ENCODE data around the gene SMG6. TPM values are rescaled to one million over a fixed set of nuclear protein-coding genes. Genes with fewer than 3 reads are reported as not detected.

The SMG6 gene
- total and polyA plus RNA-seq, 2 of the 13 experiments (the other 11 are each of a cell fraction or from before 2014, with no cell fraction given) = 4.6 to 14.6 TPM

DNA sequence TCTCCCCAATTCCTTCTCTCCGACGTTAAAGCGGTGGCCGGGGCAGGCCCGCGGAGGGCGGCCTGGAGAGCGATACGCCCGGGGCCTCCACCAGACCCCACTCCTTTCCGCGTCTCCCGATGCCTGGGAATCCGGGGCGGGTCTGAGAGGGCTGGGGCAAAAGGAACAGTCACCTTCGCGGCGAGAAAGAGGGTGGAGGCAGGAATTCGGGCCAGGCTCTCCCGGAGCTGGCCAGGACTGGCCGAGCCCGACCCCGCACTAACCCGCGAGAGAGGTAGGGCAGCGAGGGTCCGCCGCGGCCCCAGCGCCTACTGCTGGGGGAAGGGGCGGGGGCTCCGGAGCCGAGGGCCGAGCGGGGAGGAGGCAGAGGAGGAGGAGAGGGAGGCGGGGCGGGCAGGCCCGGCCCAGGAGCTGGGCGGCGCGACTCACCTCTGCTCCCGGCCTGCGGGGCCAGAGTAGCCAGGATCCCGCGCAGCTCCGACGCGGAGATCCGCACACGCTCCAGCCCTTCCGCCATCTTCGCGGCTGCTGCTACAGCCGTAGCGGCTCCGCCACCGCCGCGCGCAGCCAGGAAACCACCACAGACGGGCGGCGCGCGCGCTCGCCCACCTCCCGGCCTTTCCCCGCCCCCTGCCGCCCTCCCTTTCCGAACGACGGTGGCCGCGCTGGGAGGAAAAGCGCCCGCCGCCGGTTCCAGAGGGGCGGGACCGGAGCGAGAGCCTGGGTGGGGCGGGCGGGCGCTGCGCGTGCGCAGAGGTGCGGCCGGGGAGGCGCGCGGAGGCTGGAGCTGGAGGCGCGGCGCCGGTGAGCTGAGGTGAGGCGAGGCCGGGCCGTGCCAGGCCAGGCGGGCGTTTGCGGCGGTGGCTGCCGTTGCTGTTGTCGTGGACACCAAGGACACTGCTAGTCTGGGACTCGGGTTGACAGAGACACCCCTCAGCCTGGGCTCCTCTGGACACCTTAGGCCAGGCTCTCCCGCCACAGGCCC lies at the start of gene SMG6, which contains the start of gene SRR (continued):
- TF ChIP-seq ZNF83 (CRISPR knock-in tag; IDR thresholded peaks at IDR 0.05; ENCODE audit: borderline replicate concordance) (0 out of 2 replicates have a peak, but pooled peaks have one; percentile 72), HNF1B (CRISPR knock-in tag; IDR thresholded peaks at IDR 0.05) (0 out of 2 replicates have a peak, but pooled peaks have one; percentile 35), TFDP1 (CRISPR knock-in tag; IDR thresholded peaks at IDR 0.05; ENCODE audit: borderline replicate concordance) (peak; percentile 54; the same call in 1 of the 2 replicates), ZNF674 (CRISPR knock-in tag; IDR thresholded peaks at IDR 0.05; ENCODE audit: low read depth) (0 out of 2 replicates have a peak, but pooled peaks have one; percentile 85), ZNF234 (CRISPR knock-in tag; conservative IDR thresholded peaks at IDR 0.05) (peak; percentile 88), ZNF205 (CRISPR knock-in tag; IDR thresholded peaks at IDR 0.05) (peak; percentile 7; the same call in 1 of the 2 replicates), SYNCRIP (IDR thresholded peaks at IDR 0.05; ENCODE audit: insufficient read depth, low read depth, low read length) (no peak), ZBTB40 (IDR thresholded peaks at IDR 0.05) (no peak), ZBTB40 (CRISPR knock-in tag; IDR thresholded peaks at IDR 0.05) (peak; percentile 47; the same call in 1 of the 2 replicates), PAX8 (CRISPR knock-in tag; IDR thresholded peaks at IDR 0.05; ENCODE audit: borderline replicate concordance) (peak; percentile 72; the same call in 1 of the 2 replicates), ZNF878 (CRISPR knock-in tag; IDR thresholded peaks at IDR 0.05) (peak; percentile 74; the same call in 1 of the 2 replicates), ZNF33B (CRISPR knock-in tag; IDR thresholded peaks at IDR 0.05) (0 out of 2 replicates have a peak, but pooled peaks have one; percentile 23), THAP8 (CRISPR knock-in tag; IDR thresholded peaks at IDR 0.05; ENCODE audit: borderline replicate concordance) (peak; percentile 95), ZFY (CRISPR knock-in tag; IDR thresholded peaks at IDR 0.05) (peak; percentile 95), ZMYM2 (CRISPR knock-in tag; IDR thresholded peaks at IDR 0.05) (no peak)

Measured in HepG2 (cell line).